ENCODE results near the gene NFKB2. TPM values are rescaled to one million over a fixed set of nuclear protein-coding genes. Genes with fewer than 3 reads are reported as not detected.

Gene NFKB2
- total and polyA plus RNA-seq, 2 of the 4 experiments (the other 2 are of a cell fraction): 16.1 to 32.3 TPM

- Histone ChIP-seq H2AK9ac (replicated peaks; ENCODE audit: low read depth, low read length, poor library complexity) (no peak overlapping the region), H3K23ac (ENCODE audit: low read depth, low read length) (no peak overlapping the region), H4K8ac (ENCODE audit: low read depth in 2 of 2, low read length in 2 of 2) (no peak overlapping the region), H4K5ac (ENCODE audit: low read depth, low read length) (no peak overlapping the region), H3K4me1 (ENCODE audit: control insufficient read depth, insufficient read depth, low read length) (peaks cover 12% of the 10 kb centered on the region), H4K91ac (ENCODE audit: insufficient read depth, low read depth, low read length) (no peak overlapping the region), H2BK15ac (ENCODE audit: low read depth, low read length) (no peak overlapping the region), H3K4me2 (ENCODE audit: low read depth, low read length) (no peak overlapping the region), H2AFZ (replicated peaks; ENCODE audit: low read length, poor library complexity) (no peak overlapping the region), H3K79me1 (ENCODE audit: low read depth in 1 of 2, low read length in 2 of 2) (peaks cover 15 to 61% of the 10 kb centered on the region in 2 experiments; a peak in 3 of 4 replicates), H3K27ac (ENCODE audit: insufficient read depth, low read length) (no peak overlapping the region), H3K36me3 (ENCODE audit: control insufficient read depth, insufficient read depth, low read length) (peaks cover 16% of the 10 kb centered on the region), H3K9me1 (ENCODE audit: insufficient read depth, low read length) (peaks cover 8% of the 10 kb centered on the region; the same call in 1 of the 2 replicates), H3K18ac (ENCODE audit: low read depth, low read length) (no peak overlapping the region), H3K27me3 (ENCODE audit: control insufficient read depth, insufficient read depth, low read length) (no peaks in the 10 kb centered on the region), H2BK20ac (ENCODE audit: low read depth, low read length) (no peak overlapping the region), H3K56ac (ENCODE audit: extremely low read depth, insufficient read depth, low read length) (no peak overlapping the region), H3K9me3 (ENCODE audit: control insufficient read depth, insufficient read depth, low read length) (no peaks in the 10 kb centered on the region), H4K20me1 (ENCODE audit: insufficient read depth, low read length) (peaks cover 36% of the 10 kb centered on the region), H2BK120ac (ENCODE audit: low read depth, low read length) (no peak overlapping the region), H3K14ac (replicated peaks; ENCODE audit: low read depth, low read length) (no peak overlapping the region), H2AK5ac (ENCODE audit: low read depth, low read length) (no peak overlapping the region), H3K4ac (ENCODE audit: low read depth, low read length) (no peak overlapping the region), H3K4me3 (ENCODE audit: insufficient read depth, low read depth, low read length) (no peak overlapping the region), H2BK5ac (ENCODE audit: low read depth, low read length, poor library complexity, severe bottlenecking) (no peak overlapping the region), H3K9ac (ENCODE audit: low read depth, low read length) (no peak overlapping the region)
- WGBS, 2 experiments (ENCODE audit: extremely low coverage in 2 of 2, insufficient read length in 1 of 2): no CpG with 5 or more reads among the region's 2 CpGs
- peak; percentile 38 for DNase-seq
- intact Hi-C loops (cut with micrococcal nuclease): loop anchor here (1.0 kb wide), 1 partner anchor 116 kb away; no protein-coding TSS in a partner anchor
- BruUV-seq (replicated peaks): no TSS peak
- TF ChIP-seq, protein P1, sequence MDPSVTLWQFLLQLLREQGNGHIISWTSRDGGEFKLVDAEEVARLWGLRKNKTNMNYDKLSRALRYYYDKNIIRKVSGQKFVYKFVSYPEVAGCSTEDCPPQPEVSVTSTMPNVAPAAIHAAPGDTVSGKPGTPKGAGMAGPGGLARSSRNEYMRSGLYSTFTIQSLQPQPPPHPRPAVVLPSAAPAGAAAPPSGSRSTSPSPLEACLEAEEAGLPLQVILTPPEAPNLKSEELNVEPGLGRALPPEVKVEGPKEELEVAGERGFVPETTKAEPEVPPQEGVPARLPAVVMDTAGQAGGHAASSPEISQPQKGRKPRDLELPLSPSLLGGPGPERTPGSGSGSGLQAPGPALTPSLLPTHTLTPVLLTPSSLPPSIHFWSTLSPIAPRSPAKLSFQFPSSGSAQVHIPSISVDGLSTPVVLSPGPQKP (IDR thresholded peaks at IDR 0.05; ENCODE audit: borderline replicate concordance, low read depth, low read length): no peak
- TF ChIP-seq NFE2L2 (IDR thresholded peaks at IDR 0.05; ENCODE audit: low read depth, low read length) (no peak), POLR2A (IDR thresholded peaks at IDR 0.05; ENCODE audit: low read depth, low read length) (no peak), MAFK (IDR thresholded peaks at IDR 0.05; ENCODE audit: low read depth, low read length) (no peak), RAD21 (IDR thresholded peaks at IDR 0.05; ENCODE audit: low read length) (peak; percentile 73), RFX5 (IDR thresholded peaks at IDR 0.05; ENCODE audit: low read depth, low read length) (no peak), SMC3 (IDR thresholded peaks at IDR 0.05; ENCODE audit: low read depth, low read length) (peak; percentile 67; the same call in 1 of the 2 replicates), MAZ (IDR thresholded peaks at IDR 0.05; ENCODE audit: borderline replicate concordance, low read depth, low read length) (no peak), BHLHE40 (IDR thresholded peaks at IDR 0.05; ENCODE audit: low read depth, low read length) (no peak), FOS (IDR thresholded peaks at IDR 0.05; ENCODE audit: low read depth, low read length) (no peak), RCOR1 (IDR thresholded peaks at IDR 0.05; ENCODE audit: insufficient replicate concordance, low read length) (no peak), CEBPB (IDR thresholded peaks at IDR 0.05; ENCODE audit: low read depth, low read length) (no peak)
- TF ChIP-seq, protein P2, sequence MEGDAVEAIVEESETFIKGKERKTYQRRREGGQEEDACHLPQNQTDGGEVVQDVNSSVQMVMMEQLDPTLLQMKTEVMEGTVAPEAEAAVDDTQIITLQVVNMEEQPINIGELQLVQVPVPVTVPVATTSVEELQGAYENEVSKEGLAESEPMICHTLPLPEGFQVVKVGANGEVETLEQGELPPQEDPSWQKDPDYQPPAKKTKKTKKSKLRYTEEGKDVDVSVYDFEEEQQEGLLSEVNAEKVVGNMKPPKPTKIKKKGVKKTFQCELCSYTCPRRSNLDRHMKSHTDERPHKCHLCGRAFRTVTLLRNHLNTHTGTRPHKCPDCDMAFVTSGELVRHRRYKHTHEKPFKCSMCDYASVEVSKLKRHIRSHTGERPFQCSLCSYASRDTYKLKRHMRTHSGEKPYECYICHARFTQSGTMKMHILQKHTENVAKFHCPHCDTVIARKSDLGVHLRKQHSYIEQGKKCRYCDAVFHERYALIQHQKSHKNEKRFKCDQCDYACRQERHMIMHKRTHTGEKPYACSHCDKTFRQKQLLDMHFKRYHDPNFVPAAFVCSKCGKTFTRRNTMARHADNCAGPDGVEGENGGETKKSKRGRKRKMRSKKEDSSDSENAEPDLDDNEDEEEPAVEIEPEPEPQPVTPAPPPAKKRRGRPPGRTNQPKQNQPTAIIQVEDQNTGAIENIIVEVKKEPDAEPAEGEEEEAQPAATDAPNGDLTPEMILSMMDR (conservative IDR thresholded peaks at IDR 0.05; ENCODE audit: low read depth, low read length): peak; percentile 62
- ATAC-seq (ENCODE audit: low read depth): no peak
- in situ Hi-C loops (cut with MboI; ENCODE audit: low sequenced_read_pairs): no loop called here
- dilution Hi-C loops (cut with HindIII; ENCODE audit: low sequenced_read_pairs, unreplicated experiment): no loop called here
- CTCF ChIA-PET: interaction anchor here (0.6 to 2.9 kb wide), 7 partner anchors 19 to 189 kb away, joined by 3 to 23 read pairs (median 3); no protein-coding TSS in a partner anchor
- POLR2A ChIA-PET (ENCODE audit: unreplicated experiment): no interaction called here
Observed at GRCh38 chr10:102347236-102347828, 48.2 kb upstream of the NFKB2 start.

All from IMR-90 (cell line).